SU-DHL-6 (cell line): ENCODE results near the gene ORC4.

Source experiments
- H2AFZ ChIP-seq: fragments of 200-600 bp; sonication (generic); 2 replicates; pipeline ENCODE4 v1.6.1; 2014; ENCODE audit warnings: low read depth, mild to moderate bottlenecking, moderate library complexity, mixed read lengths, antibody characterized with exemption, low read length; ENCODE audit not compliant: severe bottlenecking
- H3F3A ChIP-seq: fragments of 200-600 bp; shearing (Covaris generic); 2 replicates; pipeline ENCODE4 v1.6.0; 2016; ENCODE audit warnings: antibody characterized with exemption, mild to moderate bottlenecking; ENCODE audit not compliant: insufficient read depth
- H3K27ac ChIP-seq: fragments of 200-600 bp; sonication (generic); 2 replicates; pipeline ENCODE4 v1.5.1; 2016; ENCODE audit warnings: low read depth, mild to moderate bottlenecking, low read length, moderate library complexity, mixed read lengths
- H3K27me3 ChIP-seq: fragments of 200-600 bp; sonication (generic), shearing (Covaris generic); 2 replicates; pipeline ENCODE4 v1.6.0; 2014; ENCODE audit warnings: mild to moderate bottlenecking, low read length
- H3K36me3 ChIP-seq: fragments of 200-600 bp; sonication (generic); 2 replicates; pipeline ENCODE4 v1.6.1; 2014; ENCODE audit warnings: mild to moderate bottlenecking, low read length, mixed read lengths
- H3K4me2 ChIP-seq: fragments of 300-600, 200-600 bp; shearing (Covaris generic), sonication (generic); 2 replicates; pipeline ENCODE4 v1.6.0; 2014; ENCODE audit warnings: low read length, low read depth, mild to moderate bottlenecking; ENCODE audit not compliant: poor library complexity, severe bottlenecking
- H3K4me3 ChIP-seq: fragments of 200-600 bp; sonication (generic); 2 replicates; pipeline ENCODE4 v1.5.1; 2014; ENCODE audit warnings: antibody characterized with exemption, low read length, mild to moderate bottlenecking, mixed read lengths; ENCODE audit not compliant: insufficient read depth, poor library complexity, severe bottlenecking
- H3K79me2 ChIP-seq: fragments of 200-600 bp; sonication (generic); 2 replicates; pipeline ENCODE4 v1.6.1; 2014; ENCODE audit warnings: mild to moderate bottlenecking, low read length, moderate library complexity; ENCODE audit not compliant: insufficient read depth
- H3K9ac ChIP-seq: fragments of 200-600 bp; sonication (generic); 2 replicates; pipeline ENCODE4 v1.7.0; 2014; ENCODE audit warnings: mild to moderate bottlenecking, low read length
- H3K9me2 ChIP-seq: fragments of 200-600 bp; sonication (generic); replicated peaks from 2 replicates; pipeline ENCODE4 v1.6.1; 2014; ENCODE audit warnings: low read length; ENCODE audit not compliant: insufficient read depth
- H3K9me3 ChIP-seq: fragments of 200-600 bp; sonication (generic); 2 replicates; pipeline ENCODE4 v1.6.1; 2014; ENCODE audit warnings: low read length, mixed read lengths; ENCODE audit not compliant: insufficient read depth
- H4K20me1 ChIP-seq: fragments of 200-600 bp; sonication (generic); 2 replicates; pipeline ENCODE4 v1.6.1; 2014; ENCODE audit warnings: low read depth, mild to moderate bottlenecking, antibody characterized with exemption, low read length, moderate library complexity, mixed read lengths
- EZH2phosphoT487 ChIP-seq: fragments of 200-600 bp; sonication (generic), shearing (Covaris generic); conservative IDR thresholded peaks from 2 replicates; pipeline ENCODE4 v1.6.1; 2018; ENCODE audit warnings: mild to moderate bottlenecking, antibody characterized with exemption, low read length, moderate library complexity, mixed read lengths
- TF ChIP-seq, protein P1 (sequence below): fragments of 200-600 bp; sonication (generic); IDR thresholded peaks from one replicate; pipeline ENCODE4 v1.5.1; 2017; ENCODE audit warnings: antibody characterized with exemption, mild to moderate bottlenecking, low read length, moderate library complexity; ENCODE audit not compliant: insufficient read depth, poor library complexity, severe bottlenecking

Gene ORC4

DNA sequence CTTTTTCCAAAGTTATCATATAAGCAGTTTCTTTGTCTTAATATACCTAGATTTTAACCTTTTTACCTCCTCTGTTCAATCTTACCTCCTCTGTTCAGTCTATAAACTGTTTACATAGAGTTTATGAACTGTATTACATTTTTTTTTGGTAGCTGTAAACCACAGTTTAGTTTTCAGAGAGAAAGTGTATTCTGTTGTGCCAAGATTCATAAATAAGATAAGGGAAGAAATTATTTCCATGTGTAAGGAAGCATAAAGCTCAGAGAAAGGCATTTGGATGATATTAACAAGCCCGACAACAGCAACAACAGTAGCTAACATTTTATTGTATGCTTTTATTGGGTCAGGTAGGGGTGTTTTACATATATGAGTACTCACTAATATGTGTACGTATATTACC lies 104.5 kb downstream of the ORC4 start:
- Histone ChIP-seq H3K9ac (no peak overlapping the region), H3K9me2 (no peaks in the 10 kb centered on the region), H3K27me3 (no peaks in the 10 kb centered on the region), H3F3A (no peaks in the 10 kb centered on the region), H3K36me3 (no peaks in the 10 kb centered on the region), H3K79me2 (no peaks in the 10 kb centered on the region), H2AFZ (no peak overlapping the region), H3K9me3 (no peaks in the 10 kb centered on the region), H3K4me3 (no peak overlapping the region), H4K20me1 (0 out of 2 replicates have a peak, but pooled peaks cover 4% of the 10 kb centered on the region), H3K4me2 (no peak overlapping the region), H3K27ac (no peak overlapping the region)
- TF ChIP-seq EZH2phosphoT487: no peak
- TF ChIP-seq, protein P1, sequence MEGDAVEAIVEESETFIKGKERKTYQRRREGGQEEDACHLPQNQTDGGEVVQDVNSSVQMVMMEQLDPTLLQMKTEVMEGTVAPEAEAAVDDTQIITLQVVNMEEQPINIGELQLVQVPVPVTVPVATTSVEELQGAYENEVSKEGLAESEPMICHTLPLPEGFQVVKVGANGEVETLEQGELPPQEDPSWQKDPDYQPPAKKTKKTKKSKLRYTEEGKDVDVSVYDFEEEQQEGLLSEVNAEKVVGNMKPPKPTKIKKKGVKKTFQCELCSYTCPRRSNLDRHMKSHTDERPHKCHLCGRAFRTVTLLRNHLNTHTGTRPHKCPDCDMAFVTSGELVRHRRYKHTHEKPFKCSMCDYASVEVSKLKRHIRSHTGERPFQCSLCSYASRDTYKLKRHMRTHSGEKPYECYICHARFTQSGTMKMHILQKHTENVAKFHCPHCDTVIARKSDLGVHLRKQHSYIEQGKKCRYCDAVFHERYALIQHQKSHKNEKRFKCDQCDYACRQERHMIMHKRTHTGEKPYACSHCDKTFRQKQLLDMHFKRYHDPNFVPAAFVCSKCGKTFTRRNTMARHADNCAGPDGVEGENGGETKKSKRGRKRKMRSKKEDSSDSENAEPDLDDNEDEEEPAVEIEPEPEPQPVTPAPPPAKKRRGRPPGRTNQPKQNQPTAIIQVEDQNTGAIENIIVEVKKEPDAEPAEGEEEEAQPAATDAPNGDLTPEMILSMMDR: no peak

DNA sequence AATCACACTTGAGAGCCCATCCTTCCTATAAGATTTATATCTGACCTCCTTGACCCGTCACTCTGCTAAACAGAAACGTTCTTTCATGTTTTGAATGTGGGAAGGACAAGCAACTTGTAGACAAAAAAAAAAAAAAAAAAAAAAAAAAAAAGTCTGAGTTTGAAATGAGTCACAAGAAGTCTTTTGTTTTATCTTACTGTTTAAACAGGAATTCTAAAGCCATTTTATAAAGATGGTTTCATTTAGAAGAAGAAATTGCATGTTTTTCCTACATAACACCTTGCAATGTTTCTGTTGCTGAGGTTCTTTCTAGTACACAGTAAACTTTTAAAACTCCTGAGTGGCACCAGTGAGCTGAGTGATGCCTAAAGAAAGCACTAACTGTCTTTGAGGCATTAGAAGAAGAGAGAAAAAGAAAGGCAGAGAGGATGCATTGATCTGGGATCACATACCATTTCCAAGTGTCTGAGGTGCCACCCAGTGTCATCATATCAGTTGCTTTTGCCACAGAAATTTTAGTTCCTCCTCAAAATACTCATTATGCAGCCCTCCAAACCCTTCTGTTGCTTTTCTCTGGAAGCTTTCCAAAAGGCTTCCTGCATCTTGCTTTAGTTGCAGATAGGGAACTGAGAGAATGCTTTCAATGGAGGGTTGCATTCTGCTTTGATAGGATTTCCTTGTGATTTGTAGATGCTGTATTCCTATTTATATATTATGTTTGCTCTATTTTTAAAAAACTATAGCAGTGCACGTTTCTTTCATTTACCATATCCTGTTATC lies 106.6 kb downstream of the ORC4 start:
- TF ChIP-seq, protein P1: no peak
- TF ChIP-seq EZH2phosphoT487: no peak
- Histone ChIP-seq H3K9me3 (no peaks in the 10 kb centered on the region), H3F3A (no peaks in the 10 kb centered on the region), H3K79me2 (no peaks in the 10 kb centered on the region), H3K27ac (no peak overlapping the region), H3K36me3 (no peaks in the 10 kb centered on the region), H3K4me3 (no peak overlapping the region), H3K27me3 (no peaks in the 10 kb centered on the region), H4K20me1 (0 out of 2 replicates have a peak, but pooled peaks cover 4% of the 10 kb centered on the region), H3K9me2 (no peaks in the 10 kb centered on the region), H3K4me2 (no peak overlapping the region), H3K9ac (no peak overlapping the region), H2AFZ (no peak overlapping the region)

DNA sequence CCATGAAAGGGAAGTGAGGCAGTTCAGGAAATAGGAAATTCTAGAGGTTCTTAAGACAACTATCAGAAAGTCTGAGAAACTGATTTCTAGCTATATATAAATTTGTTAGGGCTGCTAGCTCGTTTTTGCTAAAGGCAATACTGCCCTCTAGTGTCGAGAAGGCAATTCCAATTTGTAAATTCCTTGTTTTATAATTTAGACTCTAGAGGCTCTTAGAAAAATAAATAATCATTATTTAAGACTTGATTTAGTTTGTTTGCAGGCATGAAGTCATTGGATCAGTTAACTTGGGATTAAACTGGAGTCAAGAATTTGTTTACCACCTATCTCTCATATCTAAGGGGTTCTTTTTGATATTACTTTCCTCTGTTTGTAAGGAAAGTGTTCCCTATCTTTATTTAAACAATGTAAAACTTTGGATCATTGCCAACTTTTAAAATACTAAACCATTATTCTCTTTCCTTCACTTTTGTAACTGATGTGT lies 109.5 kb downstream of the ORC4 start:
- no peaks in the 10 kb centered on the region for H3F3A ChIP-seq
- 0 out of 2 replicates have a peak, but pooled peaks cover 4% of the 10 kb centered on the region for H4K20me1 ChIP-seq
- no peaks in the 10 kb centered on the region for H3K79me2 ChIP-seq
- H3K4me2 ChIP-seq: no peak overlapping the region
- H3K9me3 ChIP-seq: no peaks in the 10 kb centered on the region
- H3K4me3 ChIP-seq: no peak overlapping the region
- H3K9me2 ChIP-seq: no peaks in the 10 kb centered on the region
- H3K27ac ChIP-seq: no peak overlapping the region
- TF ChIP-seq EZH2phosphoT487: no peak
- TF ChIP-seq, protein P1: peak; percentile 67
- H3K9ac ChIP-seq: no peak overlapping the region
- no peaks in the 10 kb centered on the region for H3K36me3 ChIP-seq
- H2AFZ ChIP-seq: no peak overlapping the region
- no peaks in the 10 kb centered on the region for H3K27me3 ChIP-seq
